CD4-positive, alpha-beta T cell treated with Interleukin-17A for 4 hours (primary cell): Measurements from ENCODE around the gene TSKU.
A peak's percentile ranks its signal among the peaks of the same experiment; 100 is the strongest.
"Not testable (repeated sequence)": the region's sequence is repeated elsewhere in the genome, so short reads cannot be mapped to it uniquely, and the experiment has no call there.

Experiments
- DNase-seq: peaks from one replicate; pipeline ENCODE4 v3.0.0-alpha.2; 2020; ENCODE audit warnings: mixed read lengths

The TSKU gene

GRCh38 chr11:76789443-76789719 lies 6.2 kb downstream of the TSKU start:
- DNase-seq = no peak

GRCh38 chr11:76790251-76790650 lies 7.1 kb downstream of the TSKU start:
- DNase-seq = no peak

GRCh38 chr11:76791002-76791770 lies 8.0 kb downstream of the TSKU start:
- not testable (repeated sequence) for DNase-seq

- no peak for DNase-seq
These were observed 8.7 kb downstream of the TSKU start for GRCh38 chr11:76791861-76792260.

GRCh38 chr11:76792505-76793264 lies 9.5 kb downstream of the TSKU start:
- no peak for DNase-seq

GRCh38 chr11:76793391-76794291 lies 10.5 kb downstream of the TSKU start:
- no peak for DNase-seq

- no peak for DNase-seq
These were observed 11.5 kb downstream of the TSKU start for GRCh38 chr11:76794371-76795289.

- DNase-seq = no peak
These were observed 12.3 kb downstream of the TSKU start for GRCh38 chr11:76795290-76795935.

GRCh38 chr11:76795936-76796441 lies 12.8 kb downstream of the TSKU start:
- DNase-seq = no peak

- DNase-seq = no peak
These were observed 13.5 kb downstream of the TSKU start for GRCh38 chr11:76796511-76797198.

GRCh38 chr11:76797341-76798201 lies 14.4 kb downstream of the TSKU start:
- no peak for DNase-seq

- no peak for DNase-seq
These were observed 15.0 kb downstream of the TSKU start for GRCh38 chr11:76798202-76798581.

- no peak for DNase-seq
These were observed 15.5 kb downstream of the TSKU start for GRCh38 chr11:76798671-76799065.

GRCh38 chr11:76799066-76799804 lies 16.1 kb downstream of the TSKU start:
- peak; percentile 86 for DNase-seq

GRCh38 chr11:76800466-76801200 lies 17.5 kb downstream of the TSKU start:
- DNase-seq = no peak

GRCh38 chr11:76801225-76801624 lies 18.1 kb downstream of the TSKU start:
- no peak for DNase-seq

- DNase-seq = no peak
These were observed 18.6 kb downstream of the TSKU start for GRCh38 chr11:76801736-76802135.

- no peak for DNase-seq
These were observed 19.0 kb downstream of the TSKU start for GRCh38 chr11:76802151-76802550.

- no peak for DNase-seq
These were observed 19.5 kb downstream of the TSKU start for GRCh38 chr11:76802621-76803020.
